ENCODE measurements around the gene TEX55. TPM values are rescaled to one million over a fixed set of nuclear protein-coding genes. Genes with fewer than 3 reads are reported as not detected.

The TEX55 gene
- total RNA-seq, 4 donors from 2014 or later = 0.66 TPM; not detected in 3

- no peak for TF ChIP-seq CTCF (IDR thresholded peaks at IDR 0.05; ENCODE audit: low read depth)
Observed at GRCh38 chr3:119149484-119149883, 3.5 kb downstream of the TEX55 start.

- TF ChIP-seq CTCF (IDR thresholded peaks at IDR 0.05; ENCODE audit: low read depth) = no peak
Observed at GRCh38 chr3:119156868-119157267, 10.9 kb downstream of the TEX55 start.

GRCh38 chr3:119157971-119158370 lies 12.0 kb downstream of the TEX55 start:
- TF ChIP-seq CTCF (IDR thresholded peaks at IDR 0.05; ENCODE audit: low read depth) = no peak

- TF ChIP-seq CTCF (IDR thresholded peaks at IDR 0.05; ENCODE audit: low read depth) = no peak
Observed at GRCh38 chr3:119160361-119160760, 14.4 kb downstream of the TEX55 start.

- TF ChIP-seq CTCF (IDR thresholded peaks at IDR 0.05; ENCODE audit: low read depth) = no peak
Observed at GRCh38 chr3:119160815-119161214, 14.8 kb downstream of the TEX55 start.

- TF ChIP-seq CTCF (IDR thresholded peaks at IDR 0.05; ENCODE audit: low read depth) = no peak
Observed at GRCh38 chr3:119161240-119161639, 15.3 kb downstream of the TEX55 start.

- TF ChIP-seq CTCF (IDR thresholded peaks at IDR 0.05; ENCODE audit: low read depth) = no peak
Observed at GRCh38 chr3:119170821-119171220, 24.9 kb downstream of the TEX55 start.

Data from subcutaneous adipose tissue (tissue), 4 donors.